Measurements from ENCODE around the gene GRHL3. TPM values are rescaled to one million over a fixed set of nuclear protein-coding genes. Genes with fewer than 3 reads are reported as not detected.

Gene GRHL3
- total RNA-seq, 1 donor from 2014 or later: not detected

GRCh38 chr1:24369199-24369598 is 50.0 kb downstream of the GRHL3 start:
- no peak for DNase-seq (ENCODE audit: low read depth in 2 of 2)

GRCh38 chr1:24369801-24370200 is 50.6 kb downstream of the GRHL3 start:
- DNase-seq (ENCODE audit: low read depth in 2 of 2): no peak

GRCh38 chr1:24373044-24373443 is 53.9 kb downstream of the GRHL3 start:
- DNase-seq (ENCODE audit: low read depth in 2 of 2): no peak

GRCh38 chr1:24373710-24374109 is 54.6 kb downstream of the GRHL3 start:
- DNase-seq (ENCODE audit: low read depth in 2 of 2): no peak

GRCh38 chr1:24374891-24375786 is 56.0 kb downstream of the GRHL3 start:
- DNase-seq (ENCODE audit: low read depth in 2 of 2): no peak

GRCh38 chr1:24379733-24380315 is 60.7 kb downstream of the GRHL3 start:
- DNase-seq (ENCODE audit: low read depth in 2 of 2): no peak

- no peak for DNase-seq (ENCODE audit: low read depth in 2 of 2)
These were observed 61.4 kb downstream of the GRHL3 start for GRCh38 chr1:24380508-24380907.

GRCh38 chr1:24381256-24381655 is 62.1 kb downstream of the GRHL3 start:
- no peak for DNase-seq (ENCODE audit: low read depth in 2 of 2)

- no peak for DNase-seq (ENCODE audit: low read depth in 2 of 2)
These were observed 63.0 kb downstream of the GRHL3 start for GRCh38 chr1:24382165-24382577.

GRCh38 chr1:24383381-24383940 is 64.3 kb downstream of the GRHL3 start:
- DNase-seq (ENCODE audit: low read depth in 2 of 2): no peak

GRCh38 chr1:24384251-24385090 is 65.3 kb downstream of the GRHL3 start:
- peak; percentile 45 to 90 for DNase-seq (ENCODE audit: low read depth in 2 of 2)

GRCh38 chr1:24385160-24385940 is 66.2 kb downstream of the GRHL3 start:
- DNase-seq (ENCODE audit: low read depth in 2 of 2): peak in 1 of 2 donors; percentile 22

- DNase-seq (ENCODE audit: low read depth in 2 of 2): no peak
These were observed 67.1 kb downstream of the GRHL3 start for GRCh38 chr1:24386241-24386640.

GRCh38 chr1:24386931-24387330 is 67.8 kb downstream of the GRHL3 start:
- no peak for DNase-seq (ENCODE audit: low read depth in 2 of 2)

- no peak for DNase-seq (ENCODE audit: low read depth in 2 of 2)
These were observed 68.5 kb downstream of the GRHL3 start for GRCh38 chr1:24387636-24388175.

GRCh38 chr1:24388331-24388885 is 69.3 kb downstream of the GRHL3 start:
- DNase-seq (ENCODE audit: low read depth in 2 of 2): no peak

- DNase-seq (ENCODE audit: low read depth in 2 of 2): no peak
These were observed 70.1 kb downstream of the GRHL3 start for GRCh38 chr1:24389231-24389678.

- peak; percentile 91 to 92 for DNase-seq (ENCODE audit: low read depth in 2 of 2)
These were observed 72.0 kb downstream of the GRHL3 start for GRCh38 chr1:24390924-24391782.
